Measurements from ENCODE around the gene BAK1. TPM values are rescaled to one million over a fixed set of nuclear protein-coding genes. Genes with fewer than 3 reads are reported as not detected.

BAK1 gene
- total and polyA plus RNA-seq, 2 of the 13 experiments (the other 11 are each of a cell fraction or from before 2014, with no cell fraction given) = 15.0 to 23.8 TPM

DNA sequence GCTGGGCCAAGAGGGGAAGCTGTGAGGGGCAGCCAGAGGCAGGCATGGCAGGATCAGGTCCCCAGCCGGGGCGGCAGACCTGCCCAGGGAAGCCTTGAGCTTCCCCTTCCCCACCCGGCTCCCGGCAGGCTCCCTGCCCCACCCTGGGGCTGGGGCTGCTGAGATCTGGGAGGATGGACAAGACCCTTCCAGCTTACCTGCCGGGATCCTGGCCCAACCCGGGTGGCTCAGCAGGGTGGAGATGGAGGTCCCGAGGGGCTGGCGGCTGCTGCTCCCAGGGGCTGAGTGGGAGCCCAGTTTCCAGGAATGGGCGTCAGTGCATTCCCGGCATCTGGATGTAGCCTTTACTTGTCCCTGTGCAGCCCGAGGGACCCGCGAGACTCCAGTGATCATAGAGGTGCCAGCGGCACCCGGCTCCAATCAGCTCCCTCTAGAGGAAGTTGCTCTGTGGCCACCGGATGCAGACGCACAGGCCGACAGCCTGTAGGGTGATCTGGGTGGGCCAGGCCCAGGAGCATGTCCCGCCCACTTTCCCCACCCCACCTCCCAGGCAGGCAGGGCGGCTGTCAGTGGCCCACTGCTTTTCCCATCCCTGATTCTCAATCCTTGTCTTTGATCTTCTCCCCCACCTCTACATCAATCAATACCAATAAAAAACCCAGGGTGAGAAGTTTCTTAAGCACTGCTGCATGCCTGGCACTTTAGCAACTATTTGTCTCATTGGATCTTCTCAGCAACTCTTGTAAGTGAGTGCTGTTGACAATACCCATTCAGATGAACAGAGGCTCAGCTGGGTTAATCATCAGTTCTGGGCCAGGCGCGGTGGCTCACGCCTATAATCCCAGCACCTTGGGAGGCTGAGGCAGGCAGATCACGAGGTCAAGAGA, at the start of gene BAK1 (continued):
- TF ChIP-seq, protein P1, sequence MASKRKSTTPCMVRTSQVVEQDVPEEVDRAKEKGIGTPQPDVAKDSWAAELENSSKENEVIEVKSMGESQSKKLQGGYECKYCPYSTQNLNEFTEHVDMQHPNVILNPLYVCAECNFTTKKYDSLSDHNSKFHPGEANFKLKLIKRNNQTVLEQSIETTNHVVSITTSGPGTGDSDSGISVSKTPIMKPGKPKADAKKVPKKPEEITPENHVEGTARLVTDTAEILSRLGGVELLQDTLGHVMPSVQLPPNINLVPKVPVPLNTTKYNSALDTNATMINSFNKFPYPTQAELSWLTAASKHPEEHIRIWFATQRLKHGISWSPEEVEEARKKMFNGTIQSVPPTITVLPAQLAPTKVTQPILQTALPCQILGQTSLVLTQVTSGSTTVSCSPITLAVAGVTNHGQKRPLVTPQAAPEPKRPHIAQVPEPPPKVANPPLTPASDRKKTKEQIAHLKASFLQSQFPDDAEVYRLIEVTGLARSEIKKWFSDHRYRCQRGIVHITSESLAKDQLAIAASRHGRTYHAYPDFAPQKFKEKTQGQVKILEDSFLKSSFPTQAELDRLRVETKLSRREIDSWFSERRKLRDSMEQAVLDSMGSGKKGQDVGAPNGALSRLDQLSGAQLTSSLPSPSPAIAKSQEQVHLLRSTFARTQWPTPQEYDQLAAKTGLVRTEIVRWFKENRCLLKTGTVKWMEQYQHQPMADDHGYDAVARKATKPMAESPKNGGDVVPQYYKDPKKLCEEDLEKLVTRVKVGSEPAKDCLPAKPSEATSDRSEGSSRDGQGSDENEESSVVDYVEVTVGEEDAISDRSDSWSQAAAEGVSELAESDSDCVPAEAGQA (IDR thresholded peaks at IDR 0.05; ENCODE audit: low read depth) = no peak
- TF ChIP-seq, protein P1 (CRISPR knock-in tag; IDR thresholded peaks at IDR 0.05; ENCODE audit: borderline replicate concordance) = no peak
- TF ChIP-seq PLSCR1 (CRISPR knock-in tag; IDR thresholded peaks at IDR 0.05; ENCODE audit: borderline replicate concordance) (no peak), ADNP (CRISPR knock-in tag; IDR thresholded peaks at IDR 0.05) (no peak), ZBTB37 (CRISPR knock-in tag; IDR thresholded peaks at IDR 0.05) (no peak), PRDM4 (CRISPR knock-in tag; IDR thresholded peaks at IDR 0.05; ENCODE audit: borderline replicate concordance) (no peak), THYN1 (CRISPR knock-in tag; IDR thresholded peaks at IDR 0.05; ENCODE audit: borderline replicate concordance, low read depth) (no peak), ZNF749 (CRISPR knock-in tag; IDR thresholded peaks at IDR 0.05; ENCODE audit: borderline replicate concordance) (no peak; the same call in 1 of the 2 replicates), MXD1 (CRISPR knock-in tag; IDR thresholded peaks at IDR 0.05) (peak; percentile 66; the same call in 1 of the 2 replicates), PAX8 (CRISPR knock-in tag; IDR thresholded peaks at IDR 0.05; ENCODE audit: borderline replicate concordance) (no peak), ZFY (CRISPR knock-in tag; IDR thresholded peaks at IDR 0.05) (peak; percentile 85), GABPA (IDR thresholded peaks at IDR 0.05; ENCODE audit: low read depth, low read length) (peak; percentile 80), GABPA (CRISPR knock-in tag; IDR thresholded peaks at IDR 0.05; ENCODE audit: low read depth) (peak; percentile 95), ZNF253 (CRISPR knock-in tag; IDR thresholded peaks at IDR 0.05; ENCODE audit: borderline replicate concordance) (no peak)
- TF ChIP-seq, protein P2, sequence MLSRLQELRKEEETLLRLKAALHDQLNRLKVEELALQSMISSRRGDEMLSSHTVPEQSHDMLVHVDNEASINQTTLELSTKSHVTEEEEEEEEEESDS (CRISPR knock-in tag; IDR thresholded peaks at IDR 0.05; ENCODE audit: borderline replicate concordance) = 0 out of 2 replicates have a peak, but pooled peaks have one; percentile 73
- TF ChIP-seq, protein P3, sequence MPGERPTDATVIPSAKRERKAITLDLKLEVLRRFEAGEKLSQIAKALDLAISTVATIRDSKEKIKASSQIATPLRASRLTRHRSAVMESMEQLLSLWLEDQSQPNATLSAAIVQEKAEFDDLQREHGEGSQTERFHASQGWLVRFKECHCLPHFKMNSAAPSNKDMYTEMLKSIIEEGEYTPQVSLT (CRISPR knock-in tag; IDR thresholded peaks at IDR 0.05; ENCODE audit: borderline replicate concordance, low read depth) = no peak

All from HepG2 (cell line).